HEK293T (cell line): ENCODE measurements around the gene GRIN2C.

ENCODE experiments used
- CTBP1 ChIP-seq: fragments of 450-650 bp; IDR thresholded peaks from 2 replicates; pipeline ENCODE4 v1.6.1; 2016; ENCODE audit warnings: borderline replicate concordance
- FOXM1 ChIP-seq: fragments of 450-650 bp; IDR thresholded peaks from 2 replicates; pipeline ENCODE4 v1.6.1; 2017; ENCODE audit warnings: mild to moderate bottlenecking, borderline replicate concordance
- SP1 ChIP-seq: fragments of 450-650 bp; IDR thresholded peaks from 2 replicates; pipeline ENCODE4 v1.6.1; 2017
- TARDBP ChIP-seq: fragments of 450-650 bp; IDR thresholded peaks from 2 replicates; pipeline ENCODE4 v1.6.1; 2016

DNA sequence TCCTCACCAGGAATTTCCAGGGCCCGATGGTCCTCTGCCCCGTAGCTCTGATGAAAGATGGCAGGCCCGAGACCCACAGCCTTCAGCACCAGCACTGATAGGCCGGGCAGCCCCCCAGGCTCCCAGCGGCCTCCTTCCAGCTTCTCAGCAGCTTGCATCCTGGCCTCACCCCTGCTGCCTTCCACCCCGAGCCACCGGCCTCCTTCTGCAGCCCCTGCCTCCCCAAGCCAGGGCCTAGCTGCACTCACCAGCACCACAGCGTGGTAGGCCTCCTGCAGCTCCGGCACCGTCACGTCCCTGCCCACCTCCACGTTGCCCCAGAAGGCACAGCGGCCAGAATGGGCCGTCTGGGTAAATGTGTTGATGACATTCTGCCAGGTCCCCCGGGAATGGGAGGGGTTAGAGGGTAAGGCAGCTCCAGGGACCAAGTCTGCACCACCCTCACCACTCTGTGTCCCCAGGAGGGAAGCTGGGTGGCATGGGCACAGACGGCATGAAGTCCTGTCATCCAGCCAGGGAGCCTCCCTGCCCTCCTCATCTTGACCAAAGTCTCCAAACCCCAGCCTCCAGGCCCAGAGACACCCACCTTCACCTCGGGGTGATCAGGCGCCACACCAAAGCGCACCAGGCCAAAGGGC, 6.6 kb upstream of the GRIN2C start:
- no peak for TF ChIP-seq FOXM1
- no peak for TF ChIP-seq SP1
- no peak for TF ChIP-seq CTBP1
- no peak for TF ChIP-seq TARDBP
